NCI-H526 treated with DMSO at 0.1 percent for 48 hours (cell line): ENCODE data around the gene RAPGEF4.
"Not testable (repeated sequence)": the region's sequence is repeated elsewhere in the genome, so short reads cannot be mapped to it uniquely, and the experiment has no call there.

ENCODE experiments used
- DNase-seq: peaks from one replicate; lab custom pipeline; 2025; lab: John Stamatoyannopoulos, UW

Gene RAPGEF4

DNA sequence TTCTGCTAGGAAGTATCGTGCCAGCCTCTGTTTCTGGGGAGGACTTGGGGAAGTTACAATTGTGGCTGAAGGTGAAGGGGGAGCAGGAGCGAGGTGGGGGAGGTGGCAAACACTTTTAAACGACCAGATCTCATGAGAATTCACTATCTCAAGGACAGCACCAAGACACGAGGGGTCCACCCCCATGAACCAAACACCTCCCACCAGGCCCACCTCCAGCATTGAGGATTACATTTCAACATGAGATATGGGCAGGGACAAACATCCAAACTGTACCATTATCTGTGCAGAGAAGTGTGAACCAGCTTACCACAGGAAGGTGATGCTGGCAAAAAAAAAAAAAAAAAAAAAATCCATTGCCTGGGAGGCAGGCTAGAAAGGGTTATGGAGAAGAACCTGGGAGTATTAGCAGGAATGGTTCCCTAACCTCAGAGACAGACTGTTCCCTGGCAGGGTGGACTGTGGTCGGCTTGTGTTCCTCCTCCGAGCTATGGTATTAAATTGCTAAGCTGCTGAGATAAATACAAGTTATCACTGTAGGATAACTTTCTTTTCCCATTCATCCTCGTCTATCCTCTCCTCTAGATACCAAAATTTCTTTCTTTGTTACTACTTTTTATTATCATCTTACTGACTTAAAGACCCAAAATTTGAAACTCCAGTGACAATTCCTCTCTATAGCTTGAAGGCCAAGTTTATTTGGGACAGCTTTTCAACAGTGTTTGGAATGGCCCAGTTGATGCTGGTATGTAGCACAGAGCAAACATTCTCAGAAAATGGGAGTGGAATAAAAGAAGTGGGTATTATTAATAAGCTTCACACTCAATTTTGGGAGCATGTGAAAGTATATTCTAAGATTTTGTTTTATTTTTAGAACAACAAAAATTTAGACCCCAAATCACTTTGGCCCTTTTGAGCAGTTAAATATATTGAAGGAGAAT, 266.3 kb downstream of the RAPGEF4 start:
- DNase-seq, result no peak

DNA sequence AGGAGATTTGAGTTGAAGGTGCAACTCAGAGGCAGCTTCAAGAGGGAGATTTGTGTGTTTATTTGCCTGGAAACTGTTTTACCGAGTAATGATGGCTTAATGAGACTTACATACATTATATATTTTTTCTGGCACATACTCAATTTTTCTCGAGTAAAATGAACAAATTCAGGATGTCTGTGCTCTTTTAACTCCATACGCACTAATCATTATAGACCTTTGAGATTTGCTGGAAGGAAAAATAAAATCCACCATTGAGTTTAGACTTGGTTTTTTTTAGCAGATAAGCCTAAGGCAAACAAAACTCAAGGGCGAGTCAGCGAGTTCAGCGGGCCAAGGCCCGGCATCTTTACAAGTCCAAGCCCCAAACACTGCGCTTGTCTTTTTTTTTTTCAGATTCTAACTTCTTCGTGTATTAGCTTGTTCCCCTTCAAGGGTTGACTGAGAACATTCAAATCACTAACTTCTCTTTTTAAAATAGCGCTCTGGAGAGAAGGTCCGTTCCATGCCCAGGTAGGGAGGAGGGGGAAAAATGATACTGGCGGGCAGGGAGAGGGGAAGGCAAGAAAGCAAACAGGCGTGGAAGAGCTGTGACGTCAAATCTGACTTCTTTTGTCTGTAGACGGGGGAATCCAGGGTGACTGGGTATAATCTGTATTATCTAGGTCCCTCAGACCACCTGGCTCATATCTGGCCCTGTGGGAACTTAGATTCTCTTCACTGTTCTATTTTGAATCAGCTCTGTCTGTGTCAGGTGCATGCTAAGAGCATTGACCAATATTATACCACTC, 267.3 kb downstream of the RAPGEF4 start:
- DNase-seq, result no peak

- no peak for DNase-seq
Observed at GRCh38 chr2:173008786-173009185, 273.1 kb downstream of the RAPGEF4 start.

DNA sequence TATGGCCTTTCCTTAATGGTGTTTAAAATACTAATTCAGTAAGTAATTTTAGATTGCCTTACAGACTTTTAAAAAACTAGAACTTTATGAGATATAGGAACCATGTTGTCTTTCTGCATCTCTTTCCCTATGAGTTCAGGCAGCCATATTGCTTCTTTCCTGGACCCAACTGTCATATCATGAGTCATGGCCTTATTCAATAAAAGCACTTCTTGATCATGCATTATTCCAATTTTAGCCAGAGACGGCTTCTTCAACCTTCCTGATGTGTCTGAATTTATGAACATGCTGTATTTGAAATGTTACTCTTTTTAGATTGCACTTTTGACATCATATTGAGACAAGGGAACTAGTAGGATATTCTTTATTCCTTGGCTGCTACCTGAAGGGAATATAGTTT, 274.6 kb downstream of the RAPGEF4 start:
- DNase-seq, result no peak

DNA sequence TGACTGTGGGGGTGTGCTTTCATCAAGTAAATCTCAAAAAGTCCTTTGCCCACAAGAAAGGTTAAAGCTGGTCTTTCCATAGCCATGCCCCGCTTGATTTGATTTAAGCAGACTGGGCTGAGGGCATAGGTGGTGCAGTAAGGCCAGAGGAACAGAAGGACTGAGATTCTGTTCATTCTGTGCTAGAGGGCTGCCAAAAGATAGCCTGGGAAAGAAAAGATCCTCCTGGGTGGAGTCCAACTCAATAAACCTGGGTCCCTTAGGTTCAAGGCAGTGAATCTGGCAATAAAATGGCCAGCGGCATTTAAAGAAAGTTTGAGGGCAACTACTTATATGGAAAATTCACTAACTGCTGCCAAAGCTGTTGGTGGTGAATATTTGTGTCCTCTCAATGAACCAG, 280.8 kb downstream of the RAPGEF4 start:
- no peak for DNase-seq

GRCh38 chr2:173017646-173018420, 282.2 kb downstream of the RAPGEF4 start:
- no peak for DNase-seq

GRCh38 chr2:173019755-173020154, 284.1 kb downstream of the RAPGEF4 start:
- no peak for DNase-seq

GRCh38 chr2:173021939-173022371, 286.3 kb downstream of the RAPGEF4 start:
- no peak for DNase-seq

- no peak for DNase-seq
Observed at GRCh38 chr2:173023718-173024117, 288.1 kb downstream of the RAPGEF4 start.

DNA sequence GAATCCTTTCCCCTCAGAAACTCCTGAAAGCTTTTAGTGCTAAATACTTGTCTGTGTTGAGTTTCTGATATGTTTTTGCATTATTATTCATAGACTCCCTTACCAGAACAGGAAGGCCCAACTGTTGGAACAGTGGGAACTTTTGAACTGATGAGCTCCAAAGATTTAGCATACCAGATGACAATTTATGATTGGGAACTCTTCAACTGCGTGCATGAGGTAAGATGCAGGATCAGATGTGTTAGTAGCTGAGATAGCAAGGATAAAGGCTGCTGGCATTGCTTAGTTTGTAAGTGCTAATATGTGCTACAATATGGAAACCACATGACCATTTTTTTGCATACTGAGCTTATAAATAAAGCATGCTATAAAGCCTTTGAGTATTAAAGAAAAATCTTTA, 290.8 kb downstream of the RAPGEF4 start:
- no peak for DNase-seq

DNA sequence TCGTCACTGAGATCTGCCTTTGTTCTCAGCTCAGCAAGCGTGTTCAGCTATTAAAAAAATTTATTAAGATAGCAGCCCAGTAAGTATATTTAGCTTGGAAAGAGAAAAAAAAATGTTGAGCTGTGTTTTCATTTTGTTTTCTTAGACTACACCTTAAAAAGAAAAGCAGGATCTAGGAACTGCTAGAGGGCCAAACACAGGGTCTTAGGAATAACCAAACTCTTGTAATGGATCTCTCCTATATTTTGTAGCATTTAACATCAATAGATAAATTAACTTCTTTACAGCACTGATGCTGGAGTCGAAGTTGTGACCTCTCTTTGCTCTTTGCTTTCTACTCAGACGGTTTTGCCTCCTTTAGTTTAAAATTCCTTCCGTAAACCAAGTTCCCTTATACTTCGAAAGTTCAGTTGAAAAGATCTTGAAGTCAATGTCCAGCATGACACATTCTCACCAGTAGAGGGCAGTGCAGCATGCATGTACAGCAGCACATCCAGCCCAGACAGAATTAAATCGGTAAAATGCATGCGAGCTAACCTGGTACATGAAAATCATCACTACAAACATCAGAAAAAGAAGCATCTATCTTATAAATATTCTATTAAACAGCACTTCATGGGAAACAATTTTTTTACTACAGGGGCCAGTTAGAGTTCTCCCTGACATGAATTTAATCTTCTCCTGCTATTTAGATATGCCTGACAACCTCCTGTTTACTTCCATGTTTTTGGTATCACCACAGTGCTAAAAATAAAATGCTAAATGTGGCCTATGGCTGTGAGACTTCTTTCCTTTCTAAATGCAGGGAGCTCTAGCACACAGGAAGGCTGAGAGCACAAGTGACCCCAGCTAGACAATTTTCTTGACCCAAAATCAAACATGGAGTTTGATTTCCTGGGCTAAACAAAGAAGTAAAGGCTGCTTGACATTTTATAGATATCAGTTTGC, 291.8 kb downstream of the RAPGEF4 start:
- DNase-seq, result peak; percentile 55

GRCh38 chr2:173028141-173028540, 292.5 kb downstream of the RAPGEF4 start:
- no peak for DNase-seq

GRCh38 chr2:173028671-173029070, 293.0 kb downstream of the RAPGEF4 start:
- DNase-seq, result no peak

- no peak for DNase-seq
Observed at GRCh38 chr2:173030561-173031490, 295.2 kb downstream of the RAPGEF4 start.

DNA sequence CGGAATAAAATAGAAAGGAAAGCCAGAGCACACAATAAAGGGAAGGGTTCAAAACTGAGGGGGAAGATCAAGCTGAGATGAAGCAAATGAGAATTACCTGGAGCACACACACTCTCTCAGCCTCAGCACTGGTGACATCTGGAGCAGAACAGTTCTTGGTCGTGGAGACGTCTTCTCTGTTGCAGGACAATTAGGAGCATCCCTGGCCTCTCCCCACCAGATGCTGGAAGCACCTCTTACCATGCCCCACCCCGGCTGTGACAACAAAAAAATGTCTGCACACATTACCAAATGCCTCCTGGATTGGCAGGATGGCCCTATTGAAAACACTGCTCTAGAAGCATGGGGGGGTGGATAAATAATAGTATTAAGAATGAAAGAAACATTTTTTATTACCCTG, 296.4 kb downstream of the RAPGEF4 start:
- no peak for DNase-seq

GRCh38 chr2:173033084-173033483, 297.4 kb downstream of the RAPGEF4 start:
- no peak for DNase-seq

GRCh38 chr2:173034143-173034542, 298.5 kb downstream of the RAPGEF4 start:
- no peak for DNase-seq

- DNase-seq, result no peak
Observed at GRCh38 chr2:173037245-173038120, 301.8 kb downstream of the RAPGEF4 start.

DNA sequence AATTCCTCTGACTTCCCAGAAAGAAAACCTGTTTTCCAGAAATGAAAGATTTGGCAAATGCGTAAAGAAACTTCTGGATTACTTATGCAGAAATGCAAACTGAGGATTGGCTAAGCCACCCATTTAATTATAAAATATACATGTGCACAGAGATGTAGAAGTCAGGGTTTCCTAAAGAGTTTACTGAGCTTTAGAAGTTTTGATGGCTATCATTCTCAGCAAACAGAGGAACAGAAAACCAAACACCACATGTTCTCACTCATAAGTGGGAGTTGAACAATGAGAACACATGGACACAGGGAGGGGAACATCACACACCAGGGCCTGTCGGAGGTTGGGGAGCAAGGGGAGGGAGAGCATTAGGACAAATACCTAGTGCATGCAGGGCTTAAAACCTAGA, 302.6 kb downstream of the RAPGEF4 start:
- not testable (repeated sequence) for DNase-seq
